ENCODE results near the gene VPS54.
"Not testable (repeated sequence)": the region's sequence is repeated elsewhere in the genome, so short reads cannot be mapped to it uniquely, and the experiment has no call there.

The VPS54 gene

GRCh38 chr2:63992061-63992685 is 27.1 kb downstream of the VPS54 start:
- no peak for DNase-seq

GRCh38 chr2:63991173-63991999 is 27.8 kb downstream of the VPS54 start:
- DNase-seq: not testable (repeated sequence)

- no peak for DNase-seq
These were observed 29.2 kb downstream of the VPS54 start for GRCh38 chr2:63990072-63990471.

GRCh38 chr2:63988842-63989436 is 30.3 kb downstream of the VPS54 start:
- DNase-seq: not testable (repeated sequence)

- no peak for DNase-seq
These were observed 34.4 kb downstream of the VPS54 start for GRCh38 chr2:63984606-63985359.

- peak in 1 of 2 experiments; percentile 10 for DNase-seq
These were observed 35.1 kb downstream of the VPS54 start for GRCh38 chr2:63983986-63984605.

GRCh38 chr2:63982335-63982734 is 36.9 kb downstream of the VPS54 start:
- no peak for DNase-seq

GRCh38 chr2:63981702-63982103 is 37.5 kb downstream of the VPS54 start:
- no peak for DNase-seq

- DNase-seq: no peak
These were observed 38.4 kb downstream of the VPS54 start for GRCh38 chr2:63980794-63981193.

- no peak for DNase-seq
These were observed 41.3 kb downstream of the VPS54 start for GRCh38 chr2:63977904-63978303.

GRCh38 chr2:63976125-63976510 is 43.1 kb downstream of the VPS54 start:
- no peak for DNase-seq

- DNase-seq: no peak
These were observed 43.6 kb downstream of the VPS54 start for GRCh38 chr2:63975437-63976124.

GRCh38 chr2:63975036-63975435 is 44.2 kb downstream of the VPS54 start:
- not testable (repeated sequence) for DNase-seq

- no peak for DNase-seq
These were observed 57.0 kb downstream of the VPS54 start for GRCh38 chr2:63962186-63962585.

GRCh38 chr2:63950414-63950813 is 68.8 kb downstream of the VPS54 start:
- no peak for DNase-seq

GRCh38 chr2:63942788-63943187 is 76.4 kb downstream of the VPS54 start:
- no peak for DNase-seq

- DNase-seq: not testable (repeated sequence)
These were observed 87.1 kb downstream of the VPS54 start for GRCh38 chr2:63932104-63932503.

- DNase-seq: no peak
These were observed 92.4 kb downstream of the VPS54 start for GRCh38 chr2:63926815-63927214.

GRCh38 chr2:63914311-63914710 is 104.9 kb downstream of the VPS54 start:
- no peak for DNase-seq

- no peak for DNase-seq
These were observed 116.2 kb downstream of the VPS54 start for GRCh38 chr2:63903003-63903402.

- no peak for DNase-seq
These were observed 117.1 kb downstream of the VPS54 start for GRCh38 chr2:63902149-63902548.

GRCh38 chr2:63899639-63900038 is 119.6 kb downstream of the VPS54 start:
- no peak for DNase-seq
